Activated T-cell treated with anti-CD3 and anti-CD28 coated beads for 4 hours (primary cell): ENCODE results near the gene KYNU.
"Not testable (repeated sequence)": the region's sequence is repeated elsewhere in the genome, so short reads cannot be mapped to it uniquely, and the experiment has no call there.

Experiments
- DNase-seq: peaks from one replicate; pipeline ENCODE4 v3.0.0-alpha.2; 2020

KYNU gene

GRCh38 chr2:142877216-142877838 is at the start of gene KYNU:
KYNU (plus strand) TSS chr2:142877664; CDS start chr2:142885368, 7,704 bp downstream.
- DNase-seq, result no peak

- DNase-seq, result no peak
These were observed 43.4 kb upstream of the KYNU start for GRCh38 chr2:142834021-142834420.

- DNase-seq, result no peak
These were observed 37.0 kb upstream of the KYNU start for GRCh38 chr2:142840436-142840835.

GRCh38 chr2:142841788-142842187 is 35.7 kb upstream of the KYNU start:
- no peak for DNase-seq

GRCh38 chr2:142842369-142842768 is 35.1 kb upstream of the KYNU start:
- no peak for DNase-seq

GRCh38 chr2:142843731-142844130 is 33.7 kb upstream of the KYNU start:
- DNase-seq, result no peak

GRCh38 chr2:142848023-142848606 is 29.3 kb upstream of the KYNU start:
- DNase-seq, result no peak

GRCh38 chr2:142849820-142850219 is 27.6 kb upstream of the KYNU start:
- DNase-seq, result no peak

GRCh38 chr2:142853912-142854311 is 23.6 kb upstream of the KYNU start:
- no peak for DNase-seq

- DNase-seq, result no peak
These were observed 20.0 kb upstream of the KYNU start for GRCh38 chr2:142857256-142858164.

- no peak for DNase-seq
These were observed 18.5 kb upstream of the KYNU start for GRCh38 chr2:142858961-142859360.

GRCh38 chr2:142862299-142862698 is 15.2 kb upstream of the KYNU start:
- no peak for DNase-seq

GRCh38 chr2:142862847-142863246 is 14.6 kb upstream of the KYNU start:
- DNase-seq, result no peak

GRCh38 chr2:142863485-142863961 is 13.9 kb upstream of the KYNU start:
- no peak for DNase-seq

- not testable (repeated sequence) for DNase-seq
These were observed 12.9 kb upstream of the KYNU start for GRCh38 chr2:142864605-142865004.

GRCh38 chr2:142865924-142866323 is 11.5 kb upstream of the KYNU start:
- no peak for DNase-seq

GRCh38 chr2:142866426-142866825 is 11.0 kb upstream of the KYNU start:
- no peak for DNase-seq

- no peak for DNase-seq
These were observed 10.3 kb upstream of the KYNU start for GRCh38 chr2:142867136-142867535.

GRCh38 chr2:142868229-142868762 is 9.2 kb upstream of the KYNU start:
- no peak for DNase-seq

- DNase-seq, result not testable (repeated sequence)
These were observed 8.4 kb upstream of the KYNU start for GRCh38 chr2:142869065-142869460.

- no peak for DNase-seq
These were observed 7.9 kb upstream of the KYNU start for GRCh38 chr2:142869461-142870106.

GRCh38 chr2:142870526-142870925 is 6.9 kb upstream of the KYNU start:
- no peak for DNase-seq

GRCh38 chr2:142871396-142871795 is 6.1 kb upstream of the KYNU start:
- no peak for DNase-seq
